Measurements from ENCODE around the gene INPP5B.
A peak's percentile ranks its signal among the peaks of the same experiment; 100 is the strongest.

Gene INPP5B

DNA sequence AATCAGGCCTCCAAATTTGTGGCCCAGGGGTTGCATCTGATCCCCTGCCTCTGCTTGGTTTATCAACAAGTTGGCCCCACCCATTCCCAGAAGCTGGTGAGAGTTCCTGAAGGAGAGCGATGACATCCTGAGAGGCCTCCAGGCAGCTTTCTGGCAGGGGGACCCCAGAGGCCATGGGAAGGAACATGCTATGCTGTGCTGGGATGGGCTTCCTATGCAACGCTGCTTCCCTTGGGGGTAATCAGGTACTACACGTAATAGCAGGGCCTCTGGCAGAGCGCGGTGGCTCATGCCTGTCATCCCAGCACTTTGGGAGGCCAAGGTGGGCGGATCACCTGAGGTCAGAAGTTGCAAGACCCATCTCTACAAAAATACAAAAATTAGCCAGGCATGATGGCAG, 79.1 kb downstream of the INPP5B start:
- DNase-seq (ENCODE audit: low read depth): no peak

DNA sequence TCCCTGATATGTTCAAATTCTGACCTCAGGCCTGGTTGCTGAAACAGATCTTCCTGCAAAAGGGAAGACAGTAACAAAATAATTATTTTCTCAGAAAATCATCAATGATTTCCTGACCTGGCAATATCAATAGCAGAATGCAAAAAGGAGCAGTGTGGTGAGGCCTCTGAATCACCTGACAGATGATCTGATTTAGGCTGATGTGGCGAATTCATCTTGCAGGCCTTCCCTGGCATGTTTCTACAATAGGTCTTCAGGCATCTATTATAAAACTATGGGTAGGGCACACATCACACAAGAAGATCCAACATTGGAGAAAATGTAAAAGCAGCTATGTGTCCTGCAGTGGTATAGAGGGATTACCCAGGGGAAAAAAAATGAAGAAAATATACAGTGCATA, 80.4 kb downstream of the INPP5B start:
- no peak for DNase-seq (ENCODE audit: low read depth)

DNA sequence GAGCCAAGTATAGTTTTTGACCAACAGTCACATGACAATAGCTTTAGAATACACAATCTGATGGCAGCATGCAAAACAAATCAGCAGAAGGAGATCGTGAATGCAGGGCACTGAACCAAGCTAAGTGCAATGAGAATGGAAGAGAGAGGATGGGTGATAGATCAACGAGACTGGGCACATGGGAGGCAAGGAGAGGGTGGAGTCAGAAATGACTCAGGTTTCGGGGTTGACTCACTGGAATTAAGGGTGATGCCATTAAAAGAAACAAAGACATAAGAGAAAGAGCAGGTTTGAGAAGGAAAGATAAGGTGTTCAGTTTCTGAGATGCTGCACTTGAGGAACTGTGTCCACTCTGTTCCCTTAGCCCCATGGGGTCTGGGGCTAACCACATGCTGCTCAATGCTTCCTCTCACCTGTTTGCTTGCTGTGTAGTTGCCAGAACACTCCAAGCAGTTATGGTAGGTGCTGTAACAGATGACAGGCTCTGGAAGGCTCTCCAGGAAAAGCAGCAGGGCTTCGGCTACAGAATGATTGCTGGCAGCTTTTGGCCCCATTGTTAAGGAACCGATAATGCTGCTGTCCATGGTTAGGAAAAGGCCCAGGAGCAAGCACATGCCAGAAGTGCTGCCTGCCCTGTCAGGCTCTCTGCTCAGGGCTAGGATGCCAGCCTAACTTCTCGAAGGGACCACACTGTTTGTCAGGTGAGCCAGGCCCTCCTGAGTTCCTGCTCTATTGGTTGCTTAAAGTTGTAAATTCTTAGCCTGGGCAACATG, 81.3 kb downstream of the INPP5B start:
- peak; percentile 42 for DNase-seq (ENCODE audit: low read depth)

GRCh38 chr1:37862330-37862729, 84.5 kb downstream of the INPP5B start:
- DNase-seq (ENCODE audit: low read depth): no peak

DNA sequence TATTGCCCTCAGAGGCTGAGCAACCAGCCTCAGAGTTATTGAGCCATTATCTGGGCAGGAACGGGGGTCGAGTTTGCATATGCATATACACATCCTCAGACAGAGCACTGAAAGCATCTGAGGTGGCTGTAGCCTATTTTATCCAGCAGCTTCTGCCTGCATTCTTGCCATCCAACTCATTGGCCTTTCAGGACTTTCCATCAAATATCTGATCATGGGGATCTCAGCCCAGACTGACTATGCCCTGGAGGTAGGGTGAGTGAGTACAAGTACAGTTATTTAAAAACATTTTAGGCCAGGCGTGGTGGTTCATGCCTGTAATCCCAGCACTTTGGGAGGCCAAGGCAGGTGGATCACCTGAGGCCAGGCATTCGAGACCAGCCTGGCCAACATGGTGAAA, 85.7 kb downstream of the INPP5B start:
- no peak for DNase-seq (ENCODE audit: low read depth)

DNA sequence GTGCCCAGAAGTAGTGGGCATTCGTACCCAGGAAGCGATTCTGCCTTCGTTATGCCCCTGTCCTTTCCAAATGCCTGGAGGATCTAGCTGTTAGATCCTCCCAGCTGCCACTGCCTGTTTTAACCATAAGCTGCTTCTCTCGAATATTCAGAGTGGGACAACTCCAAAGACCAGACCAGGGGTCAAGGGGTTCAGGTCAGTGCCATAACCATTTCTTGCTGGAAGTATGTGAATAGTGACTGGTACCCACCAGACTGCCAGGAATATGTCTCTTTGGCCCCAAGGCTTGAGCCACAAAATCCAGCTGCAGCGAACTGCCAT, 86.5 kb downstream of the INPP5B start:
- DNase-seq (ENCODE audit: low read depth): no peak

- DNase-seq (ENCODE audit: low read depth): peak; percentile 84
These were observed 87.1 kb downstream of the INPP5B start, which contains the start of gene MTF1 for GRCh38 chr1:37859507-37860345. MTF1 (minus strand) TSS chr1:37859592; CDS start chr1:37857658, 1,934 bp downstream.

DNA sequence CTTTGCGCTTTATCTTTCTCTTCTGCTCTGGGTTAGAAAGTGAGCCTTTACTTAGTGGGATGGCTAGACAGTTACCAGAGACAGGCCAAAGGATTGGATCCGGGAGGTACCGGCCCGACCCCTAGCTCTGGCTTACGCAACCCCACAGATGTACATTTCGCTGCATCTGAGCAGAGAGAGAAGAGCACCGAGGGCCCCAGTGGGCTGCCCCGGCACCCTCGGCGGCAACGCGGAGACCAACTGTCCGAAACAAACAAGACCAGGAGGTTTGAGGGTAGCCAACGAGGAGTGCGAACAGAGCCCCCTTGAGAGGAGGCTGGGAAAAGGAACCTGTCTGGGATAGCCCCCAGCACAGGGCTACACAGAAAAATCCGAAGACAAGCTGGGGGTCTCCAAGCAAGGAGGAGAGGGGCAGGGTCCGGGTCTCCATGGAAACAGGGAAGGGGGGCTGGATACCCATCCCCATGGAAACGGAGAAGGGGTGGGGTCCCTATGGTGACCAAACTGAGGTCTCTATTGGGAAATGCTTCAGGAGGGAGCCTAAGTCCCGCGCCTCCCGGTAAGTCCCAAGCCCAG, 87.8 kb downstream of the INPP5B start:
- DNase-seq (ENCODE audit: low read depth): no peak

GRCh38 chr1:37854406-37854805, 92.4 kb downstream of the INPP5B start:
- DNase-seq (ENCODE audit: low read depth): no peak

GRCh38 chr1:37853157-37853556, 93.7 kb downstream of the INPP5B start:
- no peak for DNase-seq (ENCODE audit: low read depth)

DNA sequence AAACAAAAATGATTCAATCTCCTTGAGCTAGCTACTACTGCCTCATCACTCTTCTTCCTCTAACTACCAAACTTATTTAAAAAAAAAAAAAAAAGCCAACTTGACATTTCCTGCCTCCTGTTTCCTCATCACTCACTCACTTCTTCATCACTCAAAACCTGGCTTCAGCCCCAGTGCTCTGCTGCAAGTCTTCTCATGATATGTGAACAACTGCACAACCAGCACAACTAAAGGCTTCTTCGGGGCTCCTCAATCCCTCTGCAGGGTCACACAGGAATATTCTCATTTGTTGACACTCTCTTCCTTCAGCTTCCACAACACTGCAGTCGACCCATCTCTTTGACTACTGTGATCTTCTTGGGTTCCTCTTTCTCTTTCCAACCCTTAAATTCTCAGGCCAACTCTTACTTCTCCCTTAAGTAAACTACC, 95.1 kb downstream of the INPP5B start:
- no peak for DNase-seq (ENCODE audit: low read depth)

- DNase-seq (ENCODE audit: low read depth): no peak
These were observed 95.6 kb downstream of the INPP5B start for GRCh38 chr1:37851262-37851661.

DNA sequence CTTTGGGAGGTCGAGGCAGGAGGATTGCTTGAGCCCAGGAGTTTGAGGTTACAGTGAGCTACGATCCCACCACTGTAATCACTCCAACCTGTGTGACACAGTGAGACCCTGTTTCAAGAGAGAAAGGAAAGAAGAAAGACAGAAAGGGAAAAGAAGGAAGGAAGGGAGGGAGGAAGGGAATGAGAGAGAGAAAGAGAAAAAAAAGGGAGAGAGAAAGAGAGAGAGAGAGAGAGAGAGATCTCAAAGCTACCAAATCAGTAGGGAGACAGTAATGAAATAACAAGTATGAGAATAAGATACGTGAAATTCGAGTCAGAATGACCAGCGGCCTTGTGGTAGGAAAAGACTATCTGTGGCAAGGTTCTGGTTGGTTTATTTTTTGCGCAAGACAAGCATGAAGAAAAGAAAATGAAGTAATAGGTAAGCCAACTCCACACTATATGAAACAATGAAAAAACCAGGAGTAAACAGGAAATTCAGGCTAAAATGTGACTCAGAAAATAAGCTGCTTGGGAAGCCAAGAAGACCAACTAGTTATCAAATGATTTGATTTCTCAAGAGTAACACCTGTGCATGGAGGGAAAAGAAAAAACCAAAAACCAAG, 96.4 kb downstream of the INPP5B start:
- no peak for DNase-seq (ENCODE audit: low read depth)

DNA sequence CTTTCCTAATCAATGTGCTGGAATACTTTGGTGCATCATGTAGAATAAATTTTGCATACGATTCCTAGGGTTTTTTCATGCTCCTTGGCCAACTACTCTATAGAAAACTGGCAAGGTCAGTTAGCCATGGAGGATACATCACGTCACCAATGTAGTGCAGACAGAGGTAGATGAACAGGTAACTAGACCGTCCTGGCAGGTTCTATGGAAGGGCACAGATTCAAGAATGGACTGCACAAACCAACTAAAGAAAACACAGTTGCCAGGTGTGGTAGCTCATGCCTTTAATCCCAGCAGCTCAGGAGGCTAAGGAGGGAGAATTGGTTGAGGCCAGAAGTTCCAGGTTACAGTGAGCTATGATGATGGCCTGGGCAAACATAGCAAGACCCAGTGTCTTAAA, 97.4 kb downstream of the INPP5B start:
- no peak for DNase-seq (ENCODE audit: low read depth)

- DNase-seq (ENCODE audit: low read depth): no peak
These were observed 100.1 kb downstream of the INPP5B start for GRCh38 chr1:37846647-37847339.

- DNase-seq (ENCODE audit: low read depth): no peak
These were observed 101.1 kb downstream of the INPP5B start for GRCh38 chr1:37845786-37846185.

GRCh38 chr1:37845049-37845646, 101.7 kb downstream of the INPP5B start:
- no peak for DNase-seq (ENCODE audit: low read depth)

DNA sequence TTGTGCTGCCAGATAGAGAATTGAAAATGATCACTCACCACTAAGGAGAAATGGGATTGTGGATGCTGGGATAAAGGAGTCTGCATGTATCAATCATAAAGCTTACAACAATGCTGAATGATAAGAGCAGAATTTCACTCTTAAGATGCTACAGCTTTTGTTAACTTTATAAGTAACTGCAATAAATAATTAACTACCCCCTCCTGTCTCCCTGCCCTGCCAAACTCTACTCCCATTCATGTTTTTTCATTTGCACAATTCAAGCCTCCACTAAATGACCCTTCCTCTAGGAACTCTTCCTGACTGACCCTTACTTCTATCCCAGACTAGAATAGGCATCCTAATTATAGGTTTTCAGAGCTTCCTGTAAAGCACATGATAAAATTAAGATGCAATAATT, 102.3 kb downstream of the INPP5B start:
- no peak for DNase-seq (ENCODE audit: low read depth)

GRCh38 chr1:37841652-37842051, 105.2 kb downstream of the INPP5B start:
- no peak for DNase-seq (ENCODE audit: low read depth)

DNA sequence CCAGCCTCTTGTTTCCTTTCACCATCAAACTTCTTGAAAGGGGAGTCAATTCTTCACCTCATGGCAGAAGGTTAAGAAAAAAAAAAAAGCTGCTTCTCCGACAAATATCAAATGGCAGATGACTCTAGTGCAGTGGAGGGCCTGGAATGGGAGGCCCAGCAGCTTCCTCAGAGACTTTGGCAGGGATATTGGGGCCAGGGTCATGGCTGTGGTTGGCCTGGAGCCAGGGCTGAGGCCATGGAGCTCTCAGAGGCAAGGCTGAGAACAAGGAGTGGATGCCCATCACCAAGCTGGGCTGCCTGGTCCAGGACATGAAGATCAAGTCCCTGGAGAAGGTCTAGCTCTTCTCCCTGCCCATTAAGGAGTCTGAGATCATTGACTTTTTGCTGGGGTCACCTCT, 106.1 kb downstream of the INPP5B start:
- DNase-seq (ENCODE audit: low read depth): no peak

DNA sequence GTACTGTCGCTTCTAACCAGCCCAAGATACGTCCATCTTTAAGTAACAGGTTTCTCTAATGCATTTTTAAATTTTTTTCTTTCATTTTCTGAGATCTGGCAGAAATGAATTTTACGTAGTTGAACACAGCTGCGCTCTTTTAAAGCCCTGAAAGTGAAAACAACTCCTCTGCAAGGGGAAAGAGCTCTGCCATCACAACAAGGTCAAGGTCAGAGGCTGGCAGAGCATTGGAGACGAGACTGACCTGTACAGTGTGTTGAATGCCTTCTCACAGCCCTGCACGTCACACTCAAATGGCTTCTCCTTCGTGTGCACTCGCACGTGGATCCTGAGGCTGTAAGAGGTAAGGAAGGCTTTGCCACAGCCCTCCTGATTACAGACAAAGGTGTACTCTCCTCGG, 107.2 kb downstream of the INPP5B start:
- DNase-seq (ENCODE audit: low read depth): no peak

- no peak for DNase-seq (ENCODE audit: low read depth)
These were observed 110.1 kb downstream of the INPP5B start for GRCh38 chr1:37836788-37837187.
